Aorta (tissue), 5 donors: ENCODE results near the gene FCHSD2. TPM values are rescaled to one million over a fixed set of nuclear protein-coding genes. Genes with fewer than 3 reads are reported as not detected.
"Not testable (repeated sequence)": the region's sequence is repeated elsewhere in the genome, so short reads cannot be mapped to it uniquely, and the experiment has no call there.

Experiments
- ATAC-seq: fragments of 200-7000 bp; cut with Tn5 transposase; one replicate; pipeline ENCODE4 v1.9.1; 2022; ENCODE audit warnings: moderate library complexity; ENCODE audit not compliant: low FRiP score
- DNase-seq, 2 donors: peaks; one replicate each; pipeline ENCODE4 v3.0.0-alpha.2; 2020
- H3K27ac ChIP-seq, 2 donors: one replicate each; pipeline ENCODE4 v1.5.1; 2013; ENCODE audit warnings: low read length in 2 of 2, mild to moderate bottlenecking in 2 of 2, moderate library complexity in 2 of 2, control low read depth in 1 of 2, inconsistent platforms in 1 of 2, low read depth in 1 of 2
- H3K27me3 ChIP-seq, 2 donors: one replicate each; pipeline ENCODE4 v1.6.1; 2013; ENCODE audit warnings: control low read depth in 1 of 2, low read length in 1 of 2, mild to moderate bottlenecking in 1 of 2, moderate library complexity in 1 of 2; ENCODE audit not compliant: insufficient read depth in 2 of 2, control insufficient read depth in 1 of 2
- H3K36me3 ChIP-seq, 2 donors: one replicate each; pipeline ENCODE4 v1.6.1; 2013; ENCODE audit warnings: control low read depth in 1 of 2, low read length in 1 of 2, mild to moderate bottlenecking in 1 of 2; ENCODE audit not compliant: insufficient read depth in 2 of 2, control insufficient read depth in 1 of 2
- H3K4me1 ChIP-seq, 2 donors: one replicate each; pipeline ENCODE4 v1.6.1; 2013; ENCODE audit warnings: low read length in 2 of 2, control low read depth in 1 of 2, mild to moderate bottlenecking in 1 of 2, moderate library complexity in 1 of 2; ENCODE audit not compliant: insufficient read depth in 2 of 2, control insufficient read depth in 1 of 2
- H3K4me3 ChIP-seq, 2 donors: one replicate each; pipeline ENCODE4 v1.5.1; 2013; ENCODE audit warnings: low read length in 2 of 2, control low read depth in 1 of 2, mild to moderate bottlenecking in 1 of 2
- H3K9me3 ChIP-seq: one replicate; pipeline ENCODE4 v1.6.1; 2013; ENCODE audit warnings: mild to moderate bottlenecking, low read length; ENCODE audit not compliant: control insufficient read depth
- WGBS, 2 donors: extraction: QIAGEN DNeasy Blood & Tissue Kit; methylation state at CpG; one replicate each; pipeline ENCODE4 v1.1.7; 2013; 5-methylcytosine and 5-hydroxymethylcytosine counted together
- intact Hi-C, 2 donors: fragments of 100-400 bp; cut with DNase I; formaldehyde crosslinking; loops; one replicate each; pipeline versions ENCODE4 v1.14.2 to v1.15.0; 2022
- polyA plus RNA-seq, 2 donors: library from polyadenylated mRNA; stranded (reverse); fragments of 200-250 nt; gene quantifications; one replicate each; pipeline ENCODE4 v1.2.3, GENCODE V29; 2013
- total RNA-seq, 2 donors: library from RNA; stranded (reverse); fragmentation: NEBNext Ultra II Directional; extraction: Animal tissue kit (Norgen Biotek cat#: 25700); gene quantifications; one replicate each; pipeline ENCODE4 v1.2.1, GENCODE V29; 2021
- donor health status: healthy with polysubstance abuse.
- donor health status: Bipolar disorder and iron deficiency.
- donor health status: DM: no; HTN: no; CAD: no.
- donor health status: DM: no; HTN: no; CAD: no.
- donor health status: DM: yes; HTN: yes; CAD: no.

FCHSD2 gene
- total and polyA plus RNA-seq, 4 donors, result 34.4 to 107 (median 62.2) TPM

DNA sequence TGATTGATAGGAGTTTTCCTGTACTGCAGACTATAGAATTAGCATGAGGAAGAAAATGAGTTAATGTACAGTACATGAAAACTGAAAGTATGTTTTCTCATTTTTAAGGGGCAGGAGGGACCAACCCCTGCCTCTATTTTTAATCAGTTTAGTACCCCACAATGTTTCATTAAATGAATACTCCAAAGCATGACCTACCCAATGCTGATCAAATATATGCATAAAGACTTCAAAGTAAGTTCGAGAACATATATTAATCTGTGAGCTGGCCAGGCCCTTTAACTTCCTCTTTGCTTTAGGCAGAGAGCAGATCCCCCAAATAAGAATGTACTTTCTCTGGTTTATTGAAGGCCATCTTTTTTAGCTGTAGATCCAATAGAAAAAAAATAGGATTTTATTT lies 161.0 kb downstream of the FCHSD2 start:
- intact Hi-C loops, result no loop called here
- Histone ChIP-seq H3K27me3 (no peaks in the 10 kb centered on the region), H3K4me3 (no peak overlapping the region), H3K9me3 (no peaks in the 10 kb centered on the region), H3K36me3 (peaks cover 0 to 2% of the 10 kb centered on the region in 2 donors), H3K27ac (no peak overlapping the region), H3K4me1 (peaks cover 0 to 3% of the 10 kb centered on the region in 2 donors)
- ATAC-seq (no peak), DNase-seq (no peak)
- WGBS, 2 donors, result 88 to 90% methylated on average over 1 of the region's 1 CpG

DNA sequence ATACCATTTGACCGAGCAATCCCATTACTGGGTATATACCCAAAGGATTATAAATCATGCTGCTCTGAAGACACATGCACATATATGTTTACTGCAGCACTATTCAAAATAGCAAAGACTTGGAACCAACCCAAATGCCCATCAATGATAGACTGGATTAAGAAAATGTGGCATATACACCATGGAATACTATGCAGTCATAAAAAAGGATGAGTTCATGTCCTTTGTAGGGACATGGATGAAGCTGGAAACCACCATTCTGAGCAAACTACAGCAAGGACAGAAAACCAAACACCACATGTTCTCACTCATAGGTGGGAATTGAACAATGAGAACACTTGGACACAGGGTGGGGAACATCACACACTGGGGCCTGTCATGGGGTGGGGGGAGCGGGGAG lies 164.3 kb downstream of the FCHSD2 start:
- H3K4me3 ChIP-seq, H3K9me3 ChIP-seq, H3K27ac ChIP-seq, DNase-seq, H3K27me3 ChIP-seq, H3K4me1 ChIP-seq, H3K36me3 ChIP-seq, ATAC-seq, intact Hi-C loops: not testable (repeated sequence)
- 97 to 99% methylated on average over 2 of the region's 2 CpGs for WGBS, 2 donors

DNA sequence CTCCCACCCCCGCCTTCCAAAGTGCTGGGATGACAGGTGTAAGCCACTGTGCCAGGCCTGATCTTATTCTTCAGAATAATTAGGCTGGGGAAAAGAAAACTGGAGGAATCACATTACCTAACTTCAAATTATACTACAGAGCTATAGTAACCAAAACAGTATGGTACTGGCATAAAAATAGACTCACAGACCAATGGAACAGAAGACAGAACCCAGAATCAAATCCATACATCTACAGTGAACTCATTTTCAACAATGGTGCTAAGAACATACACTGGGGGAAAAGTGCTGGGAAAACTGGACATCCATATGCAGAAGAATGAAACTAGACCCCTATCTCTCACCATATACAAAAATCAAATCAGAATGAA lies 165.6 kb downstream of the FCHSD2 start:
- H3K27me3 ChIP-seq, H3K4me3 ChIP-seq, ATAC-seq, intact Hi-C loops, H3K4me1 ChIP-seq, H3K9me3 ChIP-seq, DNase-seq, H3K36me3 ChIP-seq, H3K27ac ChIP-seq: not testable (repeated sequence)
- WGBS, 2 donors, result 95 to 98% methylated on average over 1 of the region's 1 CpG

DNA sequence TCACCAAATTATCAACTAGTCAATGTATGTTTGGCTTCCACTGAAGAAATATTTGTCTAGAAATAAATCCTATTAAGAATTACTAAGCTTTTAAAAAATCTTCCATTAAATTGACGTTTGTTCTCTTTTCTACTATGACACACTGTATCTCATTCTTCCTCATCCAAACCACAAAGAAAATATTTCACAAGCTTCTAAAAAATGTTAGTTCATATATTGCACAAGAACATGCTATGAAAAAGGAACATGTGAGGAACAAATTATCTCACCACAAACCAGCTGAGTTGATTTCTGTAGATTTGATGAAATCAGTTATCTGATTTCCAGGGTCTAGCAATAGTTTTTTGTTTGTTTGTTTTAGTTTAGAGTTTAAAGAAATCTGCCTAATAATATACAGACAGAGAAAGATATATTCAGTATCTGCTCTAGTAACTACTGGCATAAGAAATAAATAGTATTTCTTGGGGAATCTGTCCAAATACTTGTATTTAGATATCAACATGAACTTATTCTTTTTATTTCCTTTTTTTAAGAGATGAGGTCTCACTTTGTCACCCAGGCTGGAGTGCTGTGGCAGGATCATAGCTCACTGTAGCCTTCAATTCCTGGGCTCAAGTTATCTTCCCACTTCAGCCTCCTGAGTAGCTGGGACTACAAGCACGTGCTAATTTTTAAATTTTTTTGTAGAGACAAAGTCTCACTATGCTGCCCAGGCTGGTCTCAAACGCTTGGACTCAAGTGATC lies 166.2 kb downstream of the FCHSD2 start:
- H3K27ac ChIP-seq, result no peak overlapping the region
- H3K9me3 ChIP-seq, result no peaks in the 10 kb centered on the region
- intact Hi-C loops, result no loop called here
- no peak overlapping the region for H3K4me3 ChIP-seq
- DNase-seq (no peak), ATAC-seq (peak; percentile 79)
- no peaks in the 10 kb centered on the region for H3K4me1 ChIP-seq
- 33% methylated on average over 3 of the region's 3 CpGs for WGBS, 2 donors
- peaks cover 0 to 2% of the 10 kb centered on the region in 2 donors for H3K36me3 ChIP-seq
- no peaks in the 10 kb centered on the region for H3K27me3 ChIP-seq

DNA sequence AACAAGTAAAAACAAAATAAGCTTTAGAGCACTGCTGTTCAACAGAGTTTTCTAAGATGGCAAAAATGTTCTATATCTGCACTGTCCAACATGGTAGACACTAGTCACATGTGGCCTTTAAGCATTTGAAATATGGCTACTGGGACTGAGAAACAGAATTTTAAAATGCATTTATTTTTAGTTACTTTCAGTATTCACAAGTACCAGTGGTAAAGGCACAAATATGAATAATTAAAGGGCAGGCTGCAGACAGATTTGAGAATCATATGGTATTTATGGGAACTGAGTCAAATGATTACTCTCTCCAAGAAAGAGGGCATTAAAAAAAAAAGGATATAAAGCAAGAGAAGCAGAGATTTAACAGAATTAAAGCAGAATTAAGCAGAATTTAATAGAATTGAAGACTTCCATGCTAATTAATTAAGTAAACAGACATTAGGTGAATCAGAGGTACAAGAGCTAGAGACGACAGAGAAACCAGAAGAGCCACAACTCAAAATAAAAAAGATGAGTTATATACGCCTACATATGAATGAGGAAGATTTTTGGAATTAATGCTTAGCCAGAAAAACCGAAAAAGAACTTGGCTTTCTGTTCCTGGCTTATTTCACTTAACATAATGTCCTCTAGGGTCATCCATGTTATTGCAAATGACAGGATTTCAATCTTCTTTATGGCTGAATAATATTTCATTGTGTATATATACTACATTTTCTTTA lies 167.5 kb downstream of the FCHSD2 start:
- Histone ChIP-seq H3K36me3 (peaks cover 0 to 2% of the 10 kb centered on the region in 2 donors), H3K9me3 (no peaks in the 10 kb centered on the region), H3K27ac (no peak overlapping the region), H3K27me3 (no peaks in the 10 kb centered on the region), H3K4me1 (peaks cover 0 to 3% of the 10 kb centered on the region in 2 donors), H3K4me3 (no peak overlapping the region)
- 89% methylated on average over 3 of the region's 3 CpGs for WGBS, 2 donors
- intact Hi-C loops, result no loop called here
- DNase-seq (no peak), ATAC-seq (no peak)

DNA sequence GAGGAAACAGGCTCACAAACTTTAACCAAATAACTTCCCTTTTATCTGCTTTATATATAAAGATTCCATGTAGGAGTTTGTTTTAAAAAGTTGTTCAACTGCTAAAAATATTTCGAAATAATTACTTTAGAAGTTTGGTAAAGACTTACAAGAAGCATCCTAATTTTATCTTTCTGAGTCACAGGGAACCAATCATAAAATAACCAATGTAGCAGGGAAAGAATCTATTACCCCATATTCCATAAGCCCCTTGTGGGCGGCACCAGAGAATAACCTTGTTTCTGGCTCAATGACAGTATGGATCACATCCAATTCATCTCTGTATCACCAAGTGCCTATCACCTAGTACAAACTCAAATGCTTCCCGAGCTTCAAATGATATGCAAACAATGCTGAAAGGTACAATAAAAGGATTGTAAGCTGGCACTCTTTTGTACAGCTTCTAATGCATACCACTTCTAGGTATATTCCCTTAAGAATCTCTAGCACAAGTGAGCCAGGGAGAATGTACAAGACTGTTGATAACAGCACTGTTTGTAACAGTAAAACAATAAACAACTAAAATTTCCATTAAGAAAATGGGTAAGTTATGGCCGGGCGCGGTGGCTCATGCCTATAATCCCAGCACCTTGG lies 169.5 kb downstream of the FCHSD2 start:
- peaks cover 0 to 3% of the 10 kb centered on the region in 2 donors for H3K4me1 ChIP-seq
- no peak for ATAC-seq
- WGBS, 2 donors, result 84 to 86% methylated on average over 6 of the region's 6 CpGs
- no peaks in the 10 kb centered on the region for H3K27me3 ChIP-seq
- intact Hi-C loops, result no loop called here
- no peaks in the 10 kb centered on the region for H3K9me3 ChIP-seq
- H3K27ac ChIP-seq, result no peak overlapping the region
- no peak overlapping the region for H3K4me3 ChIP-seq
- peaks cover 0 to 2% of the 10 kb centered on the region in 2 donors for H3K36me3 ChIP-seq
- DNase-seq, result no peak

DNA sequence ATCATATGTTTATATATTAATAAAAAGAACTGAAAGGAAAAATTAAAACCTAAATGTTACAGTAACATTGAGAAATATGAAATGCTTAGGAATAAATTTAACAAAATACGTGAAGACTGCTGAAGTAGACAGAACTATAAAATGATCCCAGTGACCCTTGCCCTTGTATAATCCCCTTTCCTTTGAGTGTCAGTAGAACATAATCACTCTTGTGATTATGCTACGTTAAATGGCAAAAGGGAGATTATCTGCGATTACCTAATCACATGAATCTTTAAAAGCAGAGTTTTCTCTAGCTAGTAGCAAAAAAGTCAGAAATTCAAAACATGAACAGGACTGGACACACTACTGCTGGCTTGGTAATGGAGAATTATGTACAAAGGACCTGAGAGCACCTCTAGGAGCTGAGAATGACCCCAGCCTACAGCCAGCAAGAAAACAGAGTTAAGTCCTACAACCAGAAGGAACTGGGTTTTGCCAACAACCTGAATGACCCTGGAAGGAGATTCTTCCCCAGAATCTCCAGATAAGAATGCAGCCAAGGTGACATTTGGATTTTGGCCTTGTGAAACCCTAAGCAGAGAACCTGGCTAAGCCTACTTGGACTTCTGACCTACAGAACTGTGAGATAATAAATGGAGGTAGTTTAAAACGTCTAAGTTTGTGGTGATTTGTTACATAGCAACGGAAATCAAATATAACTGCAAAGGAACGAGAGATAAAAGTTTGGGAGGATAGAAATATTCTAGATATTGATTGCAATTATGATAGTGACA lies 170.7 kb downstream of the FCHSD2 start:
- H3K27ac ChIP-seq, result no peak overlapping the region
- 75 to 80% methylated on average over 6 of the region's 6 CpGs for WGBS, 2 donors

DNA sequence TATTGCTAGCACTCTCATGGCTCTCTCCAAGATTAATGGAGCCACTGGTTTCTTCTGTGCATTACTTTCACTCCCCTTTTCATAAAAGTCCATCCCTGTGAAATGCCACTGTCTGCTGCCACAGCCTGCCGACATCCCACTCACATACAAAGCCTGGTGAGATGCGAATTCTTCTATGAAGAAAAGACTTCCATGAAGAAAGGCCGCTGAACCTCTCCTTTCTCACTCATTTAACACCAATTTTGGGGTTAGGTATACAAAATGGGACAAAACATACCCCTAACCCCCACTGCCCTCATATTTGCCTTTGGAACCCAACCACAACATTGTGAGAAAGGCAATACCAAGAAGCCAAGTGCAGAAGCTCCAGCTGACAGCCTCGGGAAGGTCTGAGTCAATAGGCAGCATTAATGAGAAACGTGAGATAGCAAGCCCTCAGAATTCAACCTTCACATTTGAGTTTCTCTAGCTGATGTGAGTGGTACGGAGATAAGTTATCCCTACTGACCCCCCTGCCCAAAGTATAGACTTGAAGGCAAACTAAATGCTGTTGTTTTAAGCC lies 171.5 kb downstream of the FCHSD2 start:
- H3K27me3 ChIP-seq, result no peaks in the 10 kb centered on the region
- intact Hi-C loops, result no loop called here

More for the DNA sequence above, 170.7 kb downstream of the FCHSD2 start:
- Histone ChIP-seq H3K36me3 (peaks cover 0 to 2% of the 10 kb centered on the region in 2 donors), H3K27me3 (no peaks in the 10 kb centered on the region), H3K4me3 (no peak overlapping the region), H3K4me1 (peaks cover 0 to 3% of the 10 kb centered on the region in 2 donors), H3K9me3 (no peaks in the 10 kb centered on the region)
- ATAC-seq, result no peak
- DNase-seq, result no peak
- intact Hi-C loops, result no loop called here

More for the DNA sequence above, 171.5 kb downstream of the FCHSD2 start:
- peaks cover 0 to 3% of the 10 kb centered on the region in 2 donors for H3K4me1 ChIP-seq
- H3K9me3 ChIP-seq, result no peaks in the 10 kb centered on the region
- H3K27ac ChIP-seq, result no peak overlapping the region
- H3K4me3 ChIP-seq, result no peak overlapping the region
- WGBS, 2 donors, result 86 to 88% methylated on average over 6 of the region's 6 CpGs
- H3K36me3 ChIP-seq, result peaks cover 0 to 2% of the 10 kb centered on the region in 2 donors
- ATAC-seq (no peak), DNase-seq (no peak)
